ENCODE results near the gene GALNT7.

DNA sequence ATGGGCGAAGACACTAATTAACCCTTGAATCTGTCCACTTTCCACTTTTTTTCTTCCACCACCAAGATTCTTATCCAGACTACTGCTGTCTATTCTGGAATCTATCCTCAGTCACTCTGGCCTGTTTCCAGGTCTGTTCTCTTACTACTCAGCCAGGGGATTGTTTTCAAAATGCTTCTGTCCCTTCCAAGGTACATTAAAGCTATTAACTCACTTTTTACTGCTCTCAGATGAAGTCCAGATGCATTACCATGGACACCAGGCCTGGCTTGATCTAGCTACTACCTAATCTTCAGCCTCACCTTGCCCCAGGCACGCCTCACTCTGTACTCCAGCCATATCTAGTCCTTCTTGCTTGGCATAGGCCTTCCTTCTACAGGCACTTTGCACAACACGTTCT, 66.4 kb downstream of the GALNT7 start:
- no peak for TF ChIP-seq POLR2A (IDR thresholded peaks at IDR 0.05)
- TF ChIP-seq, protein P1, sequence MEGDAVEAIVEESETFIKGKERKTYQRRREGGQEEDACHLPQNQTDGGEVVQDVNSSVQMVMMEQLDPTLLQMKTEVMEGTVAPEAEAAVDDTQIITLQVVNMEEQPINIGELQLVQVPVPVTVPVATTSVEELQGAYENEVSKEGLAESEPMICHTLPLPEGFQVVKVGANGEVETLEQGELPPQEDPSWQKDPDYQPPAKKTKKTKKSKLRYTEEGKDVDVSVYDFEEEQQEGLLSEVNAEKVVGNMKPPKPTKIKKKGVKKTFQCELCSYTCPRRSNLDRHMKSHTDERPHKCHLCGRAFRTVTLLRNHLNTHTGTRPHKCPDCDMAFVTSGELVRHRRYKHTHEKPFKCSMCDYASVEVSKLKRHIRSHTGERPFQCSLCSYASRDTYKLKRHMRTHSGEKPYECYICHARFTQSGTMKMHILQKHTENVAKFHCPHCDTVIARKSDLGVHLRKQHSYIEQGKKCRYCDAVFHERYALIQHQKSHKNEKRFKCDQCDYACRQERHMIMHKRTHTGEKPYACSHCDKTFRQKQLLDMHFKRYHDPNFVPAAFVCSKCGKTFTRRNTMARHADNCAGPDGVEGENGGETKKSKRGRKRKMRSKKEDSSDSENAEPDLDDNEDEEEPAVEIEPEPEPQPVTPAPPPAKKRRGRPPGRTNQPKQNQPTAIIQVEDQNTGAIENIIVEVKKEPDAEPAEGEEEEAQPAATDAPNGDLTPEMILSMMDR (IDR thresholded peaks at IDR 0.05) = no peak
- TF ChIP-seq POLR2AphosphoS5 (IDR thresholded peaks at IDR 0.05) = no peak
- TF ChIP-seq EP300 (IDR thresholded peaks at IDR 0.05; ENCODE audit: low read depth) = no peak
